Fibroblast of mammary gland (primary cell): ENCODE results near the gene CPA1.
A peak's percentile ranks its signal among the peaks of the same experiment; 100 is the strongest.

Source experiments
- DNase-seq: peaks from one replicate; pipeline ENCODE4 v3.0.0-alpha.2; 2010; ENCODE audit warnings: low read depth
- H3K4me3 ChIP-seq: 2 replicates; pipeline ENCODE4 v1.5.1; 2011; ENCODE audit warnings: low read depth, mild to moderate bottlenecking, low read length, moderate library complexity; ENCODE audit not compliant: control insufficient read depth
- TF ChIP-seq, protein P1 (sequence below): conservative IDR thresholded peaks from 2 replicates; pipeline ENCODE4 v1.5.1; 2011; ENCODE audit warnings: low read depth, low read length, inconsistent platforms; ENCODE audit not compliant: control insufficient read depth, insufficient read depth

Gene CPA1

DNA sequence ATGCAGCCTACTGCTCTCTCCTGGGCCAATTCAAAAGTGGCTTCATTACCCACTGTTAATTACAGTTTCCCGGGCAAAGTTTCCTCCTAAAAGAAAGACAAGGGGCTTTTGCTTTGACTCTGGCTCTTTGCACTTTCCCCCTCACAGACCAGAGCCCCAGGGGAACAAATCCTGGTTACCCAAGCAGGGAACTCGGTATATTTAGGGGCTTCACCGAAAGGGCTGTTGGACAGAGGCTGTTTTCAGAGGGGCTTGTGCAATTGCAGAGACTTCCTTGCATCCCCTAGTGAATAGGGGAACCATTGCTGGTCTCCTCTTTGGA is 7.0 kb downstream of the CPA1 start:
- no peak overlapping the region for H3K4me3 ChIP-seq
- DNase-seq: no peak
- TF ChIP-seq, protein P1, sequence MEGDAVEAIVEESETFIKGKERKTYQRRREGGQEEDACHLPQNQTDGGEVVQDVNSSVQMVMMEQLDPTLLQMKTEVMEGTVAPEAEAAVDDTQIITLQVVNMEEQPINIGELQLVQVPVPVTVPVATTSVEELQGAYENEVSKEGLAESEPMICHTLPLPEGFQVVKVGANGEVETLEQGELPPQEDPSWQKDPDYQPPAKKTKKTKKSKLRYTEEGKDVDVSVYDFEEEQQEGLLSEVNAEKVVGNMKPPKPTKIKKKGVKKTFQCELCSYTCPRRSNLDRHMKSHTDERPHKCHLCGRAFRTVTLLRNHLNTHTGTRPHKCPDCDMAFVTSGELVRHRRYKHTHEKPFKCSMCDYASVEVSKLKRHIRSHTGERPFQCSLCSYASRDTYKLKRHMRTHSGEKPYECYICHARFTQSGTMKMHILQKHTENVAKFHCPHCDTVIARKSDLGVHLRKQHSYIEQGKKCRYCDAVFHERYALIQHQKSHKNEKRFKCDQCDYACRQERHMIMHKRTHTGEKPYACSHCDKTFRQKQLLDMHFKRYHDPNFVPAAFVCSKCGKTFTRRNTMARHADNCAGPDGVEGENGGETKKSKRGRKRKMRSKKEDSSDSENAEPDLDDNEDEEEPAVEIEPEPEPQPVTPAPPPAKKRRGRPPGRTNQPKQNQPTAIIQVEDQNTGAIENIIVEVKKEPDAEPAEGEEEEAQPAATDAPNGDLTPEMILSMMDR: no peak

DNA sequence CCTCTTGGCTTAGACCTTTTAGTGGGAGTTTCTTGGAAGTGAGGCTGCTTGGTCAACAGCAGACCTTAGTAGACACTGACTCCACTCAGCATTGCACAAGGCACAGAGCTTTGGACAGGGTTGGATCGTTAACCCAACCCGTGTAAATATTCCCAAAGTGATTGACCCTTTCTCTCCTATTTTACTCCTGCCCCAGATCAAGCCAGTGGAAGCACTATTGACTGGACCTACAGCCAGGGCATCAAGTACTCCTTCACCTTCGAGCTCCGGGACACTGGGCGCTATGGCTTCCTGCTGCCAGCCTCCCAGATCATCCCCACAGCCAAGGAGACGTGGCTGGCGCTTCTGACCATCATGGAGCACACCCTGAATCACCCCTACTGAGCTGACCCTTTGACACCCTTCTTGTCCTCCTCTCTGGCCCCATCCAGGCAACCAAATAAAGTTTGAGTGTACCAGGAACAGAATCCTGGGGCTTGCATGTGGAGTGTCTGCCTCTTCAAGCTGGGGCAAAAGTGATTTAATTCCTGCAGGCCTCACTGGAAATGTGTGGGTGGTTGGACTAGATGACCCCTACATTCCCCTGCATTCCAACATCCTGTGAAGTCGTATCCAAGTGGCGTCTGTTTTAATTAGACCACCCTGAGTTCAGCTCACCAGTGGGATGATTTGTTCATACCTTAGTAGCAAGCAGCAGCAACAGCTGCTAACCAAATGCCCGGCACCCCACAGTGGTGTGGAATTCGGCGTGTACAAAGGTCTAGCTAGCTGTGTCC is 7.5 kb downstream of the CPA1 start:
- TF ChIP-seq, protein P1: no peak

DNA sequence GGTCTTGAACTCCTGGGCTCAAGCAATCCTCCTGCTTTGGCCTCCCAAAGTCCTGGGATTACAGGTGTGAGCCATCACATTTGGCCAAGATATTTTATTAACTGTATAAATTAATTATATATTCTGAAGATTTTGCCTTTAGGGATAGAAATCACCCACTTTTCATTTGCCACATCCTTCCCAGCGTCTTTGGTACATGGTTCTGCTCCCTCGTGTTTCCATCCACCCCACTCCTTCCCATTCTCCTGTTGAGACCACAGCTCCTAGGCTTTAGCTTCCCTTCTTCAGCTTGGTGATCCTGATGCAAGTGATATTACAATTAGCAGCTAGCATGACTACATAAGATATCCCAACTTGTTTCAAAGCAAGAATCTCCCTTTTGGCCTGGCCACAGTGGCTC is 8.4 kb downstream of the CPA1 start:
- H3K4me3 ChIP-seq: no peak overlapping the region
- no peak for DNase-seq
- TF ChIP-seq, protein P1: no peak

More for the DNA sequence above, 7.5 kb downstream of the CPA1 start:
- peak; percentile 50 for DNase-seq
- H3K4me3 ChIP-seq: no peak overlapping the region

DNA sequence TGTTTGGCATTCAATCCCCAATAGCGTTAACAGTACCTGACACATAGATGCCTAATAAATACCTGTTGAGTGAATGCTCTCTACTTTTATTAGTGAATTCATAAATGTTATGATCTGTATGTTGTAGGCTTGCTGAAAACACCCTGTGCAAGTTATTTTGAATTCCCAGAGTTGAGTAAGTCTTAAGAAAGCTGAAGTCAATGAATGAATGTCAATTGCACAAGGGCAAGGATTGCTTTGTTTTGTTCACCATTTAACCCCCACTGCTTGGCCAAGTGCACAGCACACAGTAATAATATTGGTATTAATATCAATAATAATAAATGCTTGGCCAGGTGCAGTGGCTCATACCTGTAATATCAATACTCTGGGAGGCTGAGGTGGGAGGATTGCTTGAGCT is 10.2 kb downstream of the CPA1 start:
- DNase-seq: no peak
- H3K4me3 ChIP-seq: no peak overlapping the region
- TF ChIP-seq, protein P1: no peak

DNA sequence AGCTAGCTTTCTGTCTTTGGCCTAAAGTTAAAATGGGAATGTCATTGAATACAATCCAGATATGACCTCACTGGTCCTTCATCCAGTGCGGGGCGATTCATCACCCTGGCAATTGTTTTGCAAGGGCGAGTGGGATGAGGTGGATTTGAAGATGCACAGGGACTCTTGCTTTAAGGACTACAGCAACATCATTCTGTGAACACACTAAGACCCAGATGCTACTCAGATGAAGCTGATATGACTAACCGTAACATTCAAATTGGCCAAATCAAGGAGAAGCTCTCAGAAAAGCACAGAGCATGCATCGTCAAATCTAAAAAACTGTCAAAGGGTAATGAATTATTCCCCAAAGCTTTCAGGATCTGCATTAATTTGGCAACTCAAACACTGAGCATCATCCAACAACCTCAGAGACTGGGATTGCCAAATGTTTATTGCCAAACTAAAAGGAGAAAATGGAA is 12.8 kb downstream of the CPA1 start:
- peak; percentile 93 for DNase-seq
- no peak overlapping the region for H3K4me3 ChIP-seq
- TF ChIP-seq, protein P1: no peak

DNA sequence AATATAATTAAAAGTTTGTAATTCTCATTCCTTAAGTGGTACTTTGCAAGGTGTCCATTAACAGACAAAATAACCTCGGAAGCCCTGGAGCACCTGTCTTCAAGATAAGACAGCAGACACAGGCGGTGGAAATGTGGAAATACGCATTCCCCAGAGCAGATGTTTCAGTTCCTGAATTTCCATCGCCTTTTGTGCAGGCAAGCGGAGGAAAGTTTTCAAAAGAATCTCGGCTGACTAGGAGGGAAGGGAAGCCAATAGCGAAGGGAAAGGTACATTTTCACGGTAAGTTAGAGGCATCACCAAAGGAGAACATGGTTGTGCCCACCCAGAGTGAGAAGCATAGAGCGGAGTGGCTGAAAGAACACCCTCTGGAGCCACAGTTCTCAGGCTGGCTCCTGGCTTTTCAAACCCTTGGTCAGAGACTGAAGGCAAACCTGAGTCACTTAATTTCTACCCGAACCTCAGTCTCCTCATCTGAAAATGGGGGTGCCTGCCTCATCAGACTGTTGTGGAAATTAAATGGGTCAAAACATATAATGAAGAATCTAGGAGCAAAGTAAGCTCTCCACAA is 13.6 kb downstream of the CPA1 start:
- H3K4me3 ChIP-seq: no peak overlapping the region
- DNase-seq: no peak
- TF ChIP-seq, protein P1: no peak
